NCI-H1436 (cell line): Measurements from ENCODE around the gene FAM3C.
"Not testable (repeated sequence)": the region's sequence is repeated elsewhere in the genome, so short reads cannot be mapped to it uniquely, and the experiment has no call there.

ENCODE experiments used
- DNase-seq: peaks from one replicate; lab custom pipeline; 2025; lab: John Stamatoyannopoulos, UW

FAM3C gene

GRCh38 chr7:121330053-121330833, 65.9 kb downstream of the FAM3C start:
- no peak for DNase-seq

- peak; percentile 41 for DNase-seq
Measured at GRCh38 chr7:121329191-121330052, 66.7 kb downstream of the FAM3C start.

GRCh38 chr7:121328508-121329190, 67.5 kb downstream of the FAM3C start, which contains the start of gene WNT16:
TSS of gene WNT16 (plus strand) at chr7:121329000. CDS start at chr7:121329293, 293 bp downstream.
- no peak for DNase-seq

GRCh38 chr7:121327671-121328070, 68.4 kb downstream of the FAM3C start:
- no peak for DNase-seq

- no peak for DNase-seq
Measured at GRCh38 chr7:121323515-121324302, 72.4 kb downstream of the FAM3C start.

GRCh38 chr7:121322460-121322859, 73.6 kb downstream of the FAM3C start:
- no peak for DNase-seq

GRCh38 chr7:121315170-121315569, 80.9 kb downstream of the FAM3C start:
- DNase-seq = not testable (repeated sequence)

GRCh38 chr7:121313793-121314676, 82.1 kb downstream of the FAM3C start:
- DNase-seq = peak; percentile 45

- no peak for DNase-seq
Measured at GRCh38 chr7:121313220-121313792, 82.8 kb downstream of the FAM3C start.

GRCh38 chr7:121307021-121307574, 89.0 kb downstream of the FAM3C start:
- no peak for DNase-seq

- no peak for DNase-seq
Measured at GRCh38 chr7:121306565-121306964, 89.5 kb downstream of the FAM3C start.

GRCh38 chr7:121305109-121305508, 91.0 kb downstream of the FAM3C start:
- no peak for DNase-seq

GRCh38 chr7:121304102-121304658, 91.9 kb downstream of the FAM3C start:
- no peak for DNase-seq

- DNase-seq = no peak
Measured at GRCh38 chr7:121303422-121304101, 92.5 kb downstream of the FAM3C start.

- no peak for DNase-seq
Measured at GRCh38 chr7:121302214-121302745, 93.8 kb downstream of the FAM3C start.

- no peak for DNase-seq
Measured at GRCh38 chr7:121301446-121302213, 94.5 kb downstream of the FAM3C start.

GRCh38 chr7:121300685-121301420, 95.3 kb downstream of the FAM3C start:
- no peak for DNase-seq
